HPDE6-E6E7 (cell line): ENCODE results near the gene PPP1R15A.
"Not testable (repeated sequence)": the region's sequence is repeated elsewhere in the genome, so short reads cannot be mapped to it uniquely, and the experiment has no call there.

Experiments used
- DNase-seq: peaks from one replicate; pipeline ENCODE4 v3.0.0; 2011; ENCODE audit warnings: missing footprints; ENCODE audit errors: extremely low spot score

PPP1R15A gene

GRCh38 chr19:48914181-48914580, 42.0 kb downstream of the PPP1R15A start:
- no peak for DNase-seq

DNA sequence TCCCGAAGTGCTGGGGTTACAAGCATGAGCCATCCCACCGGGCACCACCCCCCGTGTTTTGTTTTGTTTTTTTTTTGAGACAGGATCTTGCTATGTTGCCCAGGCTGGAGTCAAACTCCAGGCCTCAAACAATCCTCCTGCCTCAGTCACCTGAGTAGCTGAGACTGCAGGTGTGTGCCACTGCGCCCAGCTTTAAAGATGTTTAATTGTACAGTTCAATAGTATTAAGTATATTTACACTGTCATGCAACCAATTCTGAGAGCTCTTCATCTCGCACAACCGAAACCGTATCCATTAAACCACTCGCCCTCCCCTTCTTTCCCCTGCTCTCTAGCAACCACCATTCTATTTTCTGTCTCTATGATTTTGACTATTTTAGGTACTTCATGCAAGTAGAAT, 43.5 kb downstream of the PPP1R15A start:
- DNase-seq, result no peak

GRCh38 chr19:48918071-48918470, 45.9 kb downstream of the PPP1R15A start:
- no peak for DNase-seq

DNA sequence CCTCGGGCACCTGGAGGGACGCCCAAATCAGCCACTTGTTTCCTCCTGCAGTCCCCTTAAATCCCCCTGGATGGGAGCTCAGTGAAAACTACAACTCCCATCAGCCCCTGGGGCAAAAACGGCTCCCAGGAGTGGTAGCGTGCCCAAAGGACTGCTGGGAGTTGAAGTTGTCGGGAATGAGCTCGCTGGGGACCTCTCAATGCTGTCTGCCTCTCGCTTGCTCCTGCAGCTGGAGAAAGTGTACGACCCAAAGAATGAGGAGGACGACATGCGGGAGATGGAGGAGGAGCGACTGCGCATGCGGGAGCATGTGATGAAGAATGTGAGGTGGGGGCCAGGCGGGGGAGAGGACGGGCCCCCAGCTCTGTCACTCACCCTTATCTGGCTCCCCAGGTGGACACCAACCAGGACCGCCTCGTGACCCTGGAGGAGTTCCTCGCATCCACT, 46.6 kb downstream of the PPP1R15A start:
- no peak for DNase-seq

- DNase-seq, result not testable (repeated sequence)
These were observed 47.0 kb downstream of the PPP1R15A start for GRCh38 chr19:48919271-48919670.

- DNase-seq, result no peak
These were observed 48.7 kb downstream of the PPP1R15A start for GRCh38 chr19:48920949-48921348.

GRCh38 chr19:48921721-48922500, 49.7 kb downstream of the PPP1R15A start:
- DNase-seq, result no peak

DNA sequence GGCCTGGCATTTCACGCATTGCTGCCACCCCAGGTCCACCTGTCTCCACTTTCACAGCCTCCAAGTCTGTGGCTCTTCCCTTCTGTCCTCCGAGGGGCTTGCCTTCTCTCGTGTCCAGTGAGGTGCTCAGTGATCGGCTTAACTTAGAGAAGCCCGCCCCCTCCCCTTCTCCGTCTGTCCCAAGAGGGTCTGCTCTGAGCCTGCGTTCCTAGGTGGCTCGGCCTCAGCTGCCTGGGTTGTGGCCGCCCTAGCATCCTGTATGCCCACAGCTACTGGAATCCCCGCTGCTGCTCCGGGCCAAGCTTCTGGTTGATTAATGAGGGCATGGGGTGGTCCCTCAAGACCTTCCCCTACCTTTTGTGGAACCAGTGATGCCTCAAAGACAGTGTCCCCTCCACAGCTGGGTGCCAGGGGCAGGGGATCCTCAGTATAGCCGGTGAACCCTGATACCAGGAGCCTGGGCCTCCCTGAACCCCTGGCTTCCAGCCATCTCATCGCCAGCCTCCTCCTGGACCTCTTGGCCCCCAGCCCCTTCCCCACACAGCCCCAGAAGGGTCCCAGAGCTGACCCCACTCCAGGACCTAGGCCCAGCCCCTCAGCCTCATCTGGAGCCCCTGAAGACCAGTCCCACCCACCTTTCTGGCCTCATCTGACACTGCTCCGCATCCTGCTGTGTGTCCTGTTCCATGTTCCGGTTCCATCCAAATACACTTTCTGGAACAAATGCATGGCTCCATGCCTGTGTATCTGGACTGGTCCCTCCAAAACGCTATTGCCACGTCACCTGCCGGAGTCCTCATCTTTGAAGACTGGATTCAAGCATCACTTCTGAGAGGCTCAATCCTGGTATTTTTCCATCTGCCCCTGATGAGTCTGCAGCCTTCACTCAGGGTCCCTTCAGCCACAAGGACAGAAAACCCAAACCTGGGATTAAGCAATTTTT, 50.6 kb downstream of the PPP1R15A start:
- no peak for DNase-seq

DNA sequence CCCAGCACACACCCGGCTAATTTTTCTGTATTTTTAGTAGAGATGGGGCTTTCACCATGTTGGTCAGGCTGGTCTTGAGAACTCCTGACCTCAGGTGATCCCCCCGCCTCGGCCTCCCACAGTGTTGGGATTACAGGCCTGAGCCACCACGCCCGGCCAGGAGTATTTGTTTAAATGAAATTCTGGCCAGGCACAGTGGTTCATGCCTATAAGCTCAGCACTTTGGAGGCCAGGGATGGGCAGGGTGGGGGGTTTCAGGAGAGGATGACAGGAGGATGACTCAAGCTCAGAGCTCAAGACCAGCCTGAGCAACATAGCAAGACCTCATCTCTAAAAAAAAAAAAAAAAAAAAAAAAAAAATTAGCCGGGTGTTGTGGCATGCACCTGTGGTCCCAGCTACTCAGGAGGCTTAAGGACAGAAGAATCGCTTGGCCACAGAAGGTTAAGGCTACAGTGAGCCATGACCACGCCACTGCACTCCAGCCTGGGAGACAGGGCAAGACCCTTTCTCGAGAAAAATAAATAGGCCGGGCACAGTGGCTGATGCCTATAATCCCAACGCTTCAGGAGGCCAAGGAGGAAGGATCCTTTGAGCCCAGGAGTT, 53.1 kb downstream of the PPP1R15A start:
- no peak for DNase-seq
